Measurements from ENCODE around the gene UBE2Q2. TPM values are rescaled to one million over a fixed set of nuclear protein-coding genes. Genes with fewer than 3 reads are reported as not detected.

The UBE2Q2 gene

Small RNA genes within 50 kb of the gene (small RNA-seq; reads per million reads assigned to genes)
- gene RN7SL510P (ENCODE audit: insufficient read depth) = not detected
